Spinal cord (tissue), 10 donors: ENCODE data around the gene HMGN4. TPM values are rescaled to one million over a fixed set of nuclear protein-coding genes. Genes with fewer than 3 reads are reported as not detected.

Source experiments
- DNase-seq, 6 donors: peaks; one replicate each; pipeline versions ENCODE4 v3.0.0 to v3.0.0-alpha.2; 2013 to 2015; ENCODE audit warnings: low spot score in 6 of 6, low read depth in 4 of 6
- H3K27ac ChIP-seq: one replicate; pipeline ENCODE4 v1.5.1; 2013; ENCODE audit warnings: low read depth, low read length, control low read depth
- H3K27me3 ChIP-seq: one replicate; pipeline ENCODE4 v1.6.1; 2013; ENCODE audit warnings: low read length; ENCODE audit not compliant: control insufficient read depth, insufficient read depth
- H3K36me3 ChIP-seq: one replicate; pipeline ENCODE4 v1.6.1; 2013; ENCODE audit warnings: low read length; ENCODE audit not compliant: control insufficient read depth, insufficient read depth
- H3K4me1 ChIP-seq: one replicate; pipeline ENCODE4 v1.6.1; 2013; ENCODE audit warnings: low read length; ENCODE audit not compliant: control insufficient read depth, insufficient read depth
- H3K4me3 ChIP-seq: one replicate; pipeline ENCODE4 v1.5.1; 2013; ENCODE audit warnings: low read depth, low read length, control low read depth
- H3K9me3 ChIP-seq: one replicate; pipeline ENCODE4 v1.6.1; 2013; ENCODE audit warnings: low read length; ENCODE audit not compliant: control insufficient read depth, insufficient read depth
- WGBS: methylation state at CpG from one replicate; pipeline ENCODE4 v1.1.5; 2013; ENCODE audit warnings: missing lambda C conversion rate; ENCODE audit not compliant: insufficient coverage; 5-methylcytosine and 5-hydroxymethylcytosine counted together
- polyA plus RNA-seq, 2 donors: library from polyadenylated mRNA; unstranded; fragments of 120-200 nt; gene quantifications; one replicate each; pipeline ENCODE4 v1.2.1, GENCODE V29; 2013; ENCODE audit not compliant: insufficient read length in 2 of 2
- total RNA-seq, 2 donors: library from RNA; depleted of rRNA in 1 of 2; stranded (reverse); fragments of 120-200 nt in 1 of 2; fragments of >200 nt in 1 of 2; gene quantifications; one replicate each; pipeline versions ENCODE4 v1.2.3 to v1.2.4, GENCODE V29; 2013 to 2014
- donor health status: healthy.

HMGN4 gene
- total and polyA plus RNA-seq, 4 donors = 46.5 to 81.1 (median 58.6) TPM

DNA sequence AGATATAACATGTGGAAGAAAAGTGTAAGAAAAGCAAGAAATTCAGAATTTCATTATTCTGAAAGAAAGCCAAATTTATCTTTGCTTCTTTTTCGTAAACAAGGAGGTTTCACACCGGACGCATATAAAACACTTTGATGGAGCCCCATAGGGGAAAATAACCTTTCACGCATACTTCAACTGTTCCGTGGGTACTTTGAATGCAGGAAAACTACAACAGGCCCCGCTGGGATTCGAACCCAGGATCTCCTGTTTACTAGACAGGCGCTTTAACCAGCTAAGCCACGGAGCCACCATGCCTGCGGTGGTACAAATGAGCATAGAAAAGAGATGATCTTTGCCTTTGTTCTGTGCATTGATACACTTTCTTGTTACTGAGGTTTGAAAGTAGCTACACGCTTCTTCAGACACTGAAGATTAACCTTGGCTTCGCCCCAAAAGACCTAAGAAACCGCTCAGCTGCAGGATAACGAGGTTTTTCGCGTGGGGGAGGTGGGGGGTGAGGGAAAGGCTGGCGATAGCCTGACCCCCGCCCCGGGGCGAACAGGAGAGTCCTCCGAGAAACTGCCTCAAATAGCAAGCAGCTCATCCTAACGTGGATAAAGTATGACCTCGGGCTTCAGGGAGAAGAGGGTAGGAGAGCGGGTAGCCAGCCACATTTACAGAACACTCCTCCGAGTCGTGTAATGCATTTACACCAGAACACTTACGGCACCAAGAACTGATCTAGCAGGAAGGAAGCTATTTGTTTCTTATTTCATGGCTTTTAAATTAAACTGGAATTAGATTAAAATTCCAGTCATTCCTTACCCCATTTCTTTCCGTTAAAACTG, 5.3 kb upstream of the HMGN4 start:
- peak overlapping the region; percentile 86 for H3K4me3 ChIP-seq
- peak overlapping the region; percentile 94 for H3K27ac ChIP-seq
- no peaks in the 10 kb centered on the region for H3K36me3 ChIP-seq
- peak in 5 of 6 donors; percentile 84 to 98 (median 86) for DNase-seq
- H3K9me3 ChIP-seq = no peaks in the 10 kb centered on the region
- under 1% methylated on average over 22 of the region's 28 CpGs for WGBS
- peaks cover 14% of the 10 kb centered on the region for H3K4me1 ChIP-seq
- H3K27me3 ChIP-seq = no peaks in the 10 kb centered on the region

DNA sequence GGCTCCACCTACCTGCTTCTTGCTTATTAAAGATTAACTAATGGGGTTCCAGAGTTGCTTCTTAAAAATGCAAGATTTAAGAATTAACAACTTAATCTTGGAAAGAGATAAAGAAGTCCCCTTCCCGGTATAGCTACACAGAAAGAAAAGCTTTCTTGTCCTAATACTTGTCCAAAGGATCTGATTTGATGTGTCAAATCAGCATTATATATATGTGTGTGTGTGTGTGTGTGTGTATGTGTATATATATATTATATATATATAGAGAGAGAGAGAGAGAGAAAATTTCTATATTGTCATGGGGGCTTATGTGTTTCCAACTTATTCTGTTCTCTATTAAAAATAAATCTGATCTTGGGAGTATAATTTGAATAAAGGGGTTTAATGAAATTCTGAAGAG, 4.6 kb upstream of the HMGN4 start:
- no peak for DNase-seq
- WGBS = no CpG with 5 or more reads among the region's 1 CpG
- Histone ChIP-seq H3K4me3 (peak overlapping the region; percentile 86), H3K27me3 (no peaks in the 10 kb centered on the region), H3K4me1 (peaks cover 18% of the 10 kb centered on the region), H3K27ac (peak overlapping the region; percentile 94), H3K36me3 (no peaks in the 10 kb centered on the region), H3K9me3 (no peaks in the 10 kb centered on the region)

DNA sequence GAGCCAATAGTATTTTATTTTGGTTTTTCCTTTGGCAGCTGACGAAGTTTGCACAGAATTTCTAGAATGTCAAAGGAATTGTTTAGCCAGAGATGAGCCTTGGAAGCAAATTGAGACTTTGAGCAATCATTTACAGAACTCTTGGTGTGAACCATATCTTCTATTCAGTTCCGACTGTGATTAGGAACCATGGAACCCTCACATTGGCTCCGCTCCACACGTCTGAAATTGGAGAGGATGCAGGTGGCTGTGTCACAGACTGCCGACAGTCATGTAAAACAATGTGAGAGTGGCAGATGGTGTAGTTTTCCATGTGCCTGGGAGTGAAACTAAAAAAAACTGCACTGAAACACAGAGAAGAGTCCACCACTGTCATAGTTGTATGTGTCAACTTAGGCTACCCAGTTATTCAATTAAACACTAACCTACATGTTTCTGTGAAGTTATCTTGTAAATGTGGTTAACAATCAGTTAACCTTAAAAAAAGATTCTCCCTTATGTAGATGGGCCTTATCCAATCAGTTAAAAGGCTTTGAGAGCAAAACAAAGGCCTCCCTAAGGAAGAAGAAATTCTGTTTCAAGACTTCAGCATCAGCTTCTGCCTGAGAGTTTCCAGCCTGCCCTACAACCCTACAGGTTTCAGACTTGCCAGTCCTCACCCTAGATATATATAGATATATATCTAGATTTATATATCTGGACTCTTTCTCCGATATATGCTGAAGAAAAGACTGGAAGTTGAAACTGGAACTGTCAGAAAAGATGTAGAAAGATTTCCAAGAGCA, 3.3 kb upstream of the HMGN4 start:
- Histone ChIP-seq H3K27ac (peak overlapping the region; percentile 47), H3K4me1 (peaks cover 25% of the 10 kb centered on the region), H3K4me3 (no peak overlapping the region), H3K36me3 (no peaks in the 10 kb centered on the region), H3K27me3 (no peaks in the 10 kb centered on the region), H3K9me3 (no peaks in the 10 kb centered on the region)
- DNase-seq = peak in 2 of 6 donors; percentile 65 to 89
- 46% methylated on average over 4 of the region's 6 CpGs for WGBS

DNA sequence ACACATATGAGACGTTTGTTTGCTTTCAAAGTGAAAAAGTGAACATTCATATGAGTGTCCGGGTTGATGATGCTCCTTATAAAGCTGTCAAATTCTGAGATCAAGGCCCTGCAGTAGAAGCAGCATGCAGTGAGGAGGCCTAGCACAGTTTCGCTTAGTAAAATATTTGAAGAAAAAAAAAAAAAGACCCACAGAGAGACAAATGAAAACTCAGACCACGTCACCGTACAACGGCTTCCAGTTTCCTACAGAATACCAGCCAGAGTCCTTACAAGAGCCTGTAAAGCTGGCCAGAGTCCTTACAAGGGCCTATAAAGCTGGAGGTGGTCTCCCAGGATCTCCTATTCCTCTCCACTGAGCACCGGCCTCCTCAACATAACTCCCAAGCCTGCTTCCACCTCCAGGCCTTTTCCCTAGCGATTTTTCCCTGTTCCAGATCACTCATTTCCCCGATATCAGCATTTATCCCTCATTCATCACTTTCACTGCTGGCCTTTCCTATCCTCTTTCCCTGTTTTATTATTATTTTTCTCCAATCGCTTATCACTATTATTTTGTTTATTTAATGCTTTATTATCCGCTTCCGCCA, 1.5 kb upstream of the HMGN4 start:
- peak in 2 of 6 donors; percentile 78 to 85 for DNase-seq

DNA sequence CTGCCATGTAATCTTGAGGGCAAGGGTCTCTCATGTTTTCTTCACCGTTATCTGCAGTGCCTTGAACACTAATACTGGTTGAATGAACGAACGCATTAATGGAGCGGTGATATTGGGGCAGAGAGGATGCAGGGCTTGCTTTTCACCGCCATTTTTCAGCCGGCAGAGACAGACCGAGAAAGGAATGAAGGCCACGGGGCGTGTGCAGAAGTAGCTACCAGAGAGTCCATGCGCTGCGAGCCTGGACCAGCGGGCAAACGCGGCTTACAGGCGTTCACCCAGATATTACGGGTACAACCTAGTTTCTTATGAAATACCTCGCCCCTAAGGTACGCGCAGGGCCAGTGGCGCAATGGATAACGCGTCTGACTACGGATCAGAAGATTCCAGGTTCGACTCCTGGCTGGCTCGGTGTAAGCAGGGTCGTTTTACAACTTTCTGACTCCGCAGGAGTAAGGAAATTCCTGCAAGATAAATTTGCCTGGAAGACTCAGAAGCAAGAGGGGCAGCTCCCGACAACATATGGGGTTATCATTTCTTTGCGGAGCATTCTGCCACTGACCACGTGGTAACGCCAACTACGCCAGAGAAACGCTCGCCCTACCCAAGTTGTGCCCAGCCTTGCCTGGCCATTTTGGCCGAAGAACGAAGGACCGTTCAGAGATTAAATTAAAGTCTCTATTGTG, 863 bp upstream of the HMGN4 start:
- Histone ChIP-seq H3K4me1 (peaks cover 25% of the 10 kb centered on the region), H3K4me3 (peak overlapping the region; percentile 99), H3K27me3 (no peaks in the 10 kb centered on the region), H3K27ac (peak overlapping the region; percentile 99), H3K36me3 (peaks cover 9% of the 10 kb centered on the region), H3K9me3 (no peaks in the 10 kb centered on the region)
- 0% methylated on average over 34 of the region's 37 CpGs for WGBS
- peak in 4 of 6 donors; percentile 80 to 98 (median 89) for DNase-seq

More for the DNA sequence above, 1.5 kb upstream of the HMGN4 start:
- peak overlapping the region; percentile 99 for H3K27ac ChIP-seq
- H3K4me3 ChIP-seq = peak overlapping the region; percentile 99
- peaks cover 9% of the 10 kb centered on the region for H3K36me3 ChIP-seq
- no peaks in the 10 kb centered on the region for H3K27me3 ChIP-seq
- WGBS = 6% methylated on average over 5 of the region's 12 CpGs
- H3K9me3 ChIP-seq = no peaks in the 10 kb centered on the region
- peaks cover 25% of the 10 kb centered on the region for H3K4me1 ChIP-seq

DNA sequence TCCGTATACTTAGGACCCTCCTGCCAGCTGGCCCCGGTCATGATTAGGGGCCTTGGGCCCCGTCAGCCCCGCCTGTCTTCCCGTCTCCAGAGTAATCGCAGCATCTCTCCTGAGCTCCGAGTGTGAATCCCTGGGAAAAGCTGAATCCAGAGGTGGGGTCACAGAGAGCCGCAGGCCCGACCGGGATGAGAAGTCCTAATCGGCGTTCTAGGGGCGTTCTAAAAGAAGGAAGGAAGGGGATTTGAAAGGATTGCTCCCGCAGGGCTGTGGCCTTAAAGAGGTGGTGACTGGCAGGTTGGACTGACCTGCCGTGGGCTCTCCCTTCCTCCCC, 371 bp downstream of the HMGN4 start:
- Histone ChIP-seq H3K4me1 (peaks cover 25% of the 10 kb centered on the region), H3K4me3 (peak overlapping the region; percentile 99), H3K27ac (peak overlapping the region; percentile 99), H3K27me3 (no peaks in the 10 kb centered on the region), H3K9me3 (no peaks in the 10 kb centered on the region), H3K36me3 (peaks cover 9% of the 10 kb centered on the region)
- no peak for DNase-seq
- 0% methylated on average over 11 of the region's 15 CpGs for WGBS

GRCh38 chr6:26539071-26539615, 977 bp downstream of the HMGN4 start:
- DNase-seq = no peak
- H3K36me3 ChIP-seq = peaks cover 9% of the 10 kb centered on the region

GRCh38 chr6:26541579-26541978, 3.4 kb downstream of the HMGN4 start:
- Histone ChIP-seq H3K27ac (no peak overlapping the region), H3K27me3 (no peaks in the 10 kb centered on the region), H3K4me1 (peaks cover 15% of the 10 kb centered on the region), H3K4me3 (no peak overlapping the region), H3K36me3 (peaks cover 14% of the 10 kb centered on the region), H3K9me3 (no peaks in the 10 kb centered on the region)
- no CpG with 5 or more reads among the region's 1 CpG for WGBS
- no peak for DNase-seq

More at GRCh38 chr6:26539071-26539615, 977 bp downstream of the HMGN4 start:
- H3K4me3 ChIP-seq = peak overlapping the region; percentile 99
- H3K4me1 ChIP-seq = peaks cover 25% of the 10 kb centered on the region
- 89% methylated on average over 12 of the region's 16 CpGs for WGBS
- no peaks in the 10 kb centered on the region for H3K27me3 ChIP-seq
- peak overlapping the region; percentile 99 for H3K27ac ChIP-seq
- no peaks in the 10 kb centered on the region for H3K9me3 ChIP-seq

DNA sequence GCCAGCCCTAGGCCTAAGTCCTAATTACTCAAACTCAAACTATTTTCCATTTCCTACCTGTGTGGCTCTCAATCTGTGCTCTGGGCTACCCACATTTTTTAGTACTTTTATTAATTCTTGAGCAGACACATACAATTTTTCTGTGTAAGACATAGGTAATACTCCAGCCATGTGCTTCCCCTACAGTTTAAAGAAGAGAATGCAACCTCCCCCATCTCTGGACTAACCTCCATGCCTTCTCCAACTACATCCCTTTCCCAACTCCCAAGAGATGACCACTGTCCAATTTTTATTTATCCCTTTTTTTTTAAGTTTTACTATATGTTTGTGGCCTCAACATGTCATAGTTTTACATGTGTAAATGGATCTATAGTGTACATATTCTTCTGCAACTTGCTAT, 5.8 kb downstream of the HMGN4 start:
- no peak overlapping the region for H3K27ac ChIP-seq
- H3K9me3 ChIP-seq = no peaks in the 10 kb centered on the region
- H3K27me3 ChIP-seq = no peaks in the 10 kb centered on the region
- H3K36me3 ChIP-seq = peaks cover 14% of the 10 kb centered on the region
- peak in 1 of 6 donors; percentile 13 for DNase-seq
- peaks cover 4% of the 10 kb centered on the region for H3K4me1 ChIP-seq
- H3K4me3 ChIP-seq = no peak overlapping the region
